Activated CD8-positive, alpha-beta memory T cell treated with anti-CD3 and anti-CD28 coated beads for 36 hours (primary cell): Measurements from ENCODE around the gene UBE2E2. TPM values are rescaled to one million over a fixed set of nuclear protein-coding genes. Genes with fewer than 3 reads are reported as not detected.

Experiments
- CTCF ChIA-PET: fragments of 350-600 bp; sonication (Branson Sonifier 250); formaldehyde crosslinking; loops from one replicate; lab custom pipeline; 2021; ENCODE audit warnings: antibody characterized with exemption; lab: Charles Lee
- POLR2A ChIA-PET: fragments of 350-600 bp; sonication (Branson Sonifier 250); formaldehyde crosslinking; loops from one replicate; lab custom pipeline; 2021; ENCODE audit warnings: antibody characterized with exemption; lab: Charles Lee
- total RNA-seq, 2 experiments: library from RNA; stranded (reverse); gene quantifications; one replicate each; pipeline ENCODE4 v1.2.3, GENCODE V29; 2021

The UBE2E2 gene
- total RNA-seq, 2 experiments from 2014 or later = 2.3 to 2.9 TPM

GRCh38 chr3:23455084-23455483 lies 252.0 kb downstream of the UBE2E2 start:
- POLR2A ChIA-PET = no interaction called here
- CTCF ChIA-PET = no interaction called here

DNA sequence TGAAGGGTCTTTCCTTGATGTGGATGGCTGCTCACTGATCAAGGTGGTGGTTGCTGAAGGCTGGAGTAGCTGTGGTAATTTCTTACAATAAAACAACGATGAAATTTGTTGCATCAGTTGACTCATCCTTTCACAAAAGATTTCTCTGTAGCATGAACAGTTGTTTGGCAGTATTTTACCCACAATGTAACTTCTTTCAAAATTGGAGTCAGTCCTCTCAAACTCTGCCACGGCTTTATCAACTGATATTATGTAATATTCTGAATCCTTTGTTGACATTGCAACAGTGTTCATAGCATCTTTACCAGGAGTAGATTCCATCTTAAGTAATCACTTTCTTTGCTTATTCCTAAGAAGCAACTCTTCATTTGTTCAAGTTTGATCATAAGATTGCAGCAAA lies 252.6 kb downstream of the UBE2E2 start:
- ChIA-PET CTCF (interaction anchor here (0.6 kb wide), 1 partner anchor 332 kb away, joined by 4 read pairs; no protein-coding TSS in a partner anchor), POLR2A (no interaction called here)

- POLR2A ChIA-PET = no interaction called here
- CTCF ChIA-PET = no interaction called here
Measured at GRCh38 chr3:23457697-23458096, 254.6 kb downstream of the UBE2E2 start.

DNA sequence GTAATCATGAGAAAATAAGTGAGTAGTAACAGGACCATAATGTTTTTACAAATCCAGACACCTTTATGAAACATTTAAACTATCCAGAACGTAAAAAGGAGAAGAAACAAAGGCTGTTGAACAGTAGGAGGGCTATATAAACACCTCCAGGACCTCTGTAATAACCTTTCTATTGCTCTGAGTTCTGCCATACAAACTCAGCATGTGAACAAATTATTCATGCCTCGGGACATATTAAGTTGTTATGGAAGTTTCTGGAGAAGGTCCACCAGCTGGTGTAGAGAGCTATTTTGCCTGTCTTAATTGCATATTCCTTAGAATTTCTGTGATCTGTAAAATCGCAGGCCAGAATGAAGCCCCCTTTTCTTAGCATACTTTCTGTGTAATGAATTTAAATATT lies 256.3 kb downstream of the UBE2E2 start:
- CTCF ChIA-PET = no interaction called here
- POLR2A ChIA-PET = no interaction called here

- CTCF ChIA-PET = no interaction called here
- POLR2A ChIA-PET = no interaction called here
Measured at GRCh38 chr3:23459889-23460546, 256.9 kb downstream of the UBE2E2 start.

GRCh38 chr3:23461069-23461468 lies 257.9 kb downstream of the UBE2E2 start:
- ChIA-PET CTCF (no interaction called here), POLR2A (no interaction called here)

GRCh38 chr3:23463791-23464190 lies 260.7 kb downstream of the UBE2E2 start:
- CTCF ChIA-PET = no interaction called here
- POLR2A ChIA-PET = no interaction called here

DNA sequence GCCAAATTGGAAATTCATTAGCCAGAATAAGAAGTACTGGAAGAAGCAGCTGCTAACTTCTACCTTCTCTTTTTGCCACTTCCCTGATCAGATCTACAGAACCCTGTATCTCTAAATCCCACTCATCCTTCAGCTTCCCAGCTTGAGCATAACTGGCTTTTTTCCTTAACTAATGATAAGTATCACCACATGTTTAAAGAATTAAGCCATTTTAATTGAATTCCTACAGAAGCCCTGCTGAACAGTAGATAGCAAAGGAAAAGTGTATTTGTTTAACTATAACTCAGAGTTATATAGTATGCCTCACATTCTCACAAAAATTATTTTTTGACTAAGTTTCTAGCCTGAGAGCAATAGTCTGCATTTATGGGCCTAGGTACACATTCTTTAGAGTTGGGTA lies 262.4 kb downstream of the UBE2E2 start:
- ChIA-PET POLR2A (no interaction called here), CTCF (no interaction called here)

GRCh38 chr3:23468203-23468602 lies 265.1 kb downstream of the UBE2E2 start:
- CTCF ChIA-PET = no interaction called here

DNA sequence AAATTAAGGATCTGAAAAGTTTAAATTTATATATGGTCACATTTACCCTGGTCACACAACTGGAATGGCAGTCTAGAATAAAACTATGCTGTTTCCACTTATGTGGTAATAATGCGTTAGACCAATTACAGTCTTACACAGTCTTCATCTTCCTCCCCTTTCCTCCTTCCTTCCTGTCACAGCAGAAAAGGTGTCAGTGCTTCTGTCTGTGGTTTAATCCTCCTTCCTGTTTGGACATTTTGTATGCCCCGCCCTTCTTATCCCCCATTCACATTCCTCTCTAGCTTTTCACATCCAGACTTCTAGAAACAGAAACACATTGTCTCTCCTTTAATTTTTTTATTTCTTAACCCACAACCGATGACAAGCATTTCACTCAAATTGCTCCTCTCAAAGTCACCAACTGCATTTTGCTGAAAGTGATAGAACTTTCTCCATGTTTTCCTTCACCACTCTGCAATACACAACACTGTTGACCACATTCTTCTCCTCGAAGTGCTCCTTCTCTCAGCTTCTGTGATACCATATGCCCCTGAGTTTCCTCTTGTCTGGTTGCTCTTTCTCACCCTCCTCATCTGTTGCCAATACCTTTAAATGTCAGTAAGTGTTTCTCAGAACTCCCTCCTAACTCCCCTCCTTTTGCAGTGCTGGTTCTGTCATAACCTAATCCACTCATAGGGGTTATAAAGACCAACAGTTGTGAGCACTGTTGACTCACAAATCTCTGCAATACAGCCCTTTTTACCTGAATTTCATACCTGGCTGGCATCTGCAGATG lies 271.6 kb downstream of the UBE2E2 start:
- ChIA-PET POLR2A (no interaction called here), CTCF (no interaction called here)

More at GRCh38 chr3:23468203-23468602, 265.1 kb downstream of the UBE2E2 start:
- POLR2A ChIA-PET = no interaction called here

DNA sequence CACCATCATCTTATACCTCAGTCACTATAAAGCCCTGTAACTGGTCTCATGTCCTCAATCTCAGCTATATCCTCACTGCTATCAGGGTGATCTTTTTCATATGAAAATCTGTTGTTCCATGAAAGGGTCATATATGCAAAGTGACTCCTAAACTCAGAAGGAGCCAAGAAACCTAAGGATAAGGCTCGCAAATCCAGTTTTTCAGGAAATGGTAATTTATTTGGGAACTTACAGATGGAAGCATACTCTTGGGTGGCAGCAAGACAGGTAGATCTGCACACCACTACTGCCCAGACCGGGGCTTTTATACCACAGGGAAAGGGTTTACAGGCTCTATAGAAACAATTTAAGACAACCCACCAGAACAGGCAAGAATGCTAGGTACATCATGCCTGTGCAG lies 272.3 kb downstream of the UBE2E2 start:
- CTCF ChIA-PET = no interaction called here
- POLR2A ChIA-PET = no interaction called here

DNA sequence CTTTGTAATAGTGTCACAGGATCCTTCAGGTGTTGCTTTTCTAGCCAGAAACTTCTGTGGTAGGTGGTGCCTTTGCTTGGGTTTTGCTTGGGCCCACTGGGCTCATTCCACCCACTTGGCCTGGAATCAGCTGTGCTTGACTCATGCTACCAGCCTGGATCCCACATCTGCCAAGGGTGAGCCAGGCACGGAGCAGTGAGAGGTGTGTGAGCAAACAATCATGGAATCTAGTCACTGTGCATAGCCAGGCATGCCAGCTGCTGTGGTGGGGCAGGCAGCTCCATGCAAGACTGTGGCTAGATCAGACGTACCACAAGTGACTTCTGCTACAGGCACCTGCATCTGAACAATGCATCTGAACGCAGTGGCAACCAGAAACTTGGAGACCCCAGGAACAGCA lies 275.9 kb downstream of the UBE2E2 start:
- CTCF ChIA-PET = no interaction called here
- POLR2A ChIA-PET = no interaction called here

DNA sequence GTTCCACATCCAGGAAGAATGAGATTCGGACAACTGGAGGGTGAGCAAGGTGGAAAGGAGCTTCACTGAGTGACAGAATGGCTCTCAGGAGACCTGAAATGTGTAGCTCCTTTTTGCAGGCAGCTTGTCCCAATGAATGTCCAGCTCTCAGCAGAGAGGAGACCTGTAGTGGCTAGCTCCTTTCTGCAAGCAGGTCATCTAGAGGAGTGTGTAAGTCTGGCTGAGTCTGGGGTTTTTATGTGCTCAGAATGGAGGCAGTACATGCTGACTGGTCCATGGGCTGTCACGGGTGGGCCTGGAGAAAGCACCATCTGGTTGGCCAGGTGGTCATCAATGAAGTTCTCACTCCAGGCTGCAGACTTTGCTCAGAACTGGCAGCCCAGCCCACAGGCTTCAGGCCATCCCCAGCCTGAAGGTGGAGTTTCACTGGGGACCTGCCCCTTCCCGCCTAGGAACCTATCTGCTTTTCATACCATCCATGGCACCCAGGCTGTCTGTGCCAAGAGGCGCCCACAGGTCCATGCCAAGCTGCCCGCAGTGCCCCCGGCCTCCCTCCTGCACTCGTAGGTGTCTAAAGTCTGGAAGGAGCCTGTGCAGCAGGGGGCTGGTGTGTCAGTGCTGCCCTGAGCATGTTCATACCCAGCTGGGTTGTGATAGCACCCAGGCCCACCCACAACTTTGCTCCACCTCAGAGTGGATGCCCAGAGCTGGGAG lies 276.6 kb downstream of the UBE2E2 start:
- ChIA-PET CTCF (no interaction called here), POLR2A (no interaction called here)

- ChIA-PET CTCF (no interaction called here), POLR2A (no interaction called here)
Measured at GRCh38 chr3:23480329-23480714, 277.2 kb downstream of the UBE2E2 start.

DNA sequence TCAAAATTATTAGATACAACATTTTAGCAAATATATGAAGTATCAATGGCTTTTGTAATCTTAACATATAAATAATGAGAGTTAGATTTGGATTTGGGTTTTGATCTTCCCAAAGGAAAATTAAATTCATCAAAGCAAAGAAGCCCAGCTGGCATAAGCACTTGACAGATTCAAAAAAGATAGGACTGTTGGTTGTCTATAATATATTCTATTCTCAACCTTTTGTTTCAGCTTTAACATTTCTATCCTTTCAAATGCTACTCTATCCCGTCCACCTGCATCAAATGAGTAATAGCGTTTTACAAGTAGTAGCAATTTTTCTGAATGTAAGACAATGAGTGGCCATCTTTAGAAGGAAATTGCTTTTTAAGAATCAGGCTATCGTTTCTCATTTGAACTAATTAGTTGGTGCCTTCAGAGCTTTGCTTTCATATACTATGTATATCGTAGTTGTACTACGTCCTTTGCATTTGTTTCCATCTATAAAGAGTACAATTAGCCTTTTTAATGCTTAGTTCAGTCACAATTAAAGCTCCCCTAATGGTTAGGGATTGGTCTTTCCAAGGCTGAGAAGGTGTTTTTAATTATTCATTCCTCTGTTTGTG lies 278.0 kb downstream of the UBE2E2 start:
- ChIA-PET CTCF (no interaction called here), POLR2A (no interaction called here)

DNA sequence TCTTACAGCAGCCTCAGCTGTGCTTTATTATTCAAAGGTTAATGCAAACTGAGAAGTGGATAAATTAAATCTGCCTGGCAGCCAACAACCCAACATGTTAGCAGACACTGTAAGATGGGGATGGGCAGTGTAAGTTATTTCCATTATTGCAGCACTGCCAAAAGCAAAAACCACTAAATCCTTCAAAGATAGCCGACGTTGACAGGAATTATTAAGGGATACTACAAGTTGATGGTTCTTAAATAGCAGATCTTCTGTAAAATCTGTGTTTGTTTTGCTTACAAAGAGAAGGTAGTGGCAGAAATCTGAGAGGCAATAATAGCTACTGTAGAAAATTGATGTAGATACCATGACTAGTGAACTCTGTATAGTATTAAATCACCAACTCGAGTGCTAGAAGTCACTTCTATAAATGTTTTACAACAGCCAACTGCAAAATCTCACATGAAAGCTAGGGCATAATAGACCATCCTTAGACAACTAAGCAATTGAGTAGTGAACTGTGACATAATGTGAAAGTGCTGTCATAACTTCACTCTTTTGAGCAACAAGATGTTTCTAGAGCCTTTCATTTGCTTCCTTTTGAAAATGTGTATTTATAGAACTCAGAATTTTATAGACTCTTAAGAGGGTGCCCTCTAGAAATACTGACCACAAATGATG lies 278.6 kb downstream of the UBE2E2 start:
- ChIA-PET CTCF (no interaction called here), POLR2A (no interaction called here)

DNA sequence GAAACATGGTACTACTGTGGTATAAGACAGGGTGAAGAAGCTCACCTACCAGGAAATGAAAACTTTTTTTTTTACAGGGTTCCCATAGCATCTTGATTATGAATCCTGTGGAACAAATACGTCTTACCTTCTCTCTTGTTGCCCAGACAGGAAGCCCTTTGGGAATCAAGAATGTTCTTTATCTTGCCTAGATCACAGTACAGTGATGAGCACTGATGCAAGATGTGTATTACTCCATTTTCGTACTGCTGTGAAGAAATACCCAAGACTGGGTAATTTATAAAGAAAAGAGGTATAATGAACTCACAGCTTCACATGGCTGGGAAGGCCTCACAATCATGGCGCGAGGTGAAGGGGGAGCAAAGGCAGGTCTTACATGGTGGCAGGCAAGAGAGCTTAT lies 281.3 kb downstream of the UBE2E2 start:
- POLR2A ChIA-PET = no interaction called here
- CTCF ChIA-PET = no interaction called here

GRCh38 chr3:23485922-23486321 lies 282.8 kb downstream of the UBE2E2 start:
- POLR2A ChIA-PET = no interaction called here

DNA sequence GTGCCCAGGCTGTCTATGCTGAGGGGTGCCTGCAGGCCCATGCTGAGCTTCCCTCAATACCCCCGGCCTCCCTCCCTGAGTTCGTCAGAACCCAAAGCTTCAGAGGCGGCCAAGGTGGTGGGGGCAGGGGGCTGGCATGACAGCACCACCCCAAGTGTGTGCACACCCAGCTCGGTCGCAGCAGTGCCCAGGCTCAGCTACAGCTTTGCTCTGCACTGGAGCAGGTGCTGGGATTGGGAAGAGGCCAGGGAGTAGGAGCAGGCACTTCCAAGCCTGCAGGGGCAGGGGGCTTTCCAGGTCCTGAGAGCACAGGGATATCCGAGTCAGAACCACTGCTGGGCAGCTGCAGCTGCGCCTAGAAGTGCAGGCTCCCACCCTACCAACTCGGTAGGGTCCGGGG lies 283.9 kb downstream of the UBE2E2 start:
- CTCF ChIA-PET = interaction anchor here (0.6 kb wide), 1 partner anchor 478 kb away, joined by 3 read pairs; no protein-coding TSS in a partner anchor

More at GRCh38 chr3:23485922-23486321, 282.8 kb downstream of the UBE2E2 start:
- CTCF ChIA-PET = no interaction called here

GRCh38 chr3:23488618-23489017 lies 285.5 kb downstream of the UBE2E2 start:
- POLR2A ChIA-PET = no interaction called here
- CTCF ChIA-PET = no interaction called here

More for the DNA sequence above, 283.9 kb downstream of the UBE2E2 start:
- POLR2A ChIA-PET = no interaction called here
